ENCODE measurements around the gene HEMGN. TPM values are rescaled to one million over a fixed set of nuclear protein-coding genes. Genes with fewer than 3 reads are reported as not detected.

The HEMGN gene
- total RNA-seq, 4 donors from 2014 or later: 0.22 to 0.27 TPM; not detected in 2

DNA sequence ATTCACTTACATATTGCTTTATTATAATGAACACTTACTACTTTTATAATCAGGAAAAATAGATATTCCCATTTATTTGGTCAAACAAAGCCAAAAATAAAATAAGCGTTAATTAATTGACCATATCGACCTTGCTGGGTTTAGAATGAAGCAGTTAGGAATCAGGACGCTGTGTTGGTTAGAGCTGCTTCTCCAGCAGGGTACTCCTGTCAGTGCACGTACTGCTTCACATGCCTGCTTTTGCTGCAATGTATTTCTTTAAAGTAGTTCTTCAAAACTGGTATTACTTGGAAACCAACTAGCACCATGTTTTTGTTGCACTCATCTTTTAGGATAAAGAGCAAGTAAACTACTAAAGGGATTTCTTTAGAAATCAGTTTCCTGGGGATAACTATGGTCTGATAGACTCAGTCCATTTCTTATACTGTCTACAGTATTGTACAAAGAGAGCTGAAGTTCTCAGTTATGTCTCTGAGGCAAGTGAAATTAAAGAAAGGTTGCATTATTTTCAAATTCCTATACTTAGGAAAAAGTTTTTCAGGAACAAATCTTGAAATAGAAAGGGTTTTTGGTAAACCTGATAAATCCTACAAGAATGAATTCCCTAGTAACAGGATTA lies 8.9 kb downstream of the HEMGN start:
- intact Hi-C loops (cut with DNase I): loop anchor here (5.0 kb wide), 1 partner anchor 108 kb away; no protein-coding TSS in a partner anchor
- H3K9me3 ChIP-seq: no peaks in the 10 kb centered on the region
- no peaks in the 10 kb centered on the region for H3K27me3 ChIP-seq

GRCh38 chr9:97925497-97926334 lies 12.3 kb downstream of the HEMGN start:
- Histone ChIP-seq H3K27ac (no peak overlapping the region), H3K4me1 (peaks cover 12% of the 10 kb centered on the region in 2 donors), H3K27me3 (no peaks in the 10 kb centered on the region), H3K9me3 (no peaks in the 10 kb centered on the region), H3K4me3 (replicated peaks in 1 of 3) (no peak overlapping the region), H3K36me3 (no peaks in the 10 kb centered on the region)
- WGBS, 2 donors: 70 to 80% methylated on average over 5 of the region's 5 CpGs
- DNase-seq: no peak
- intact Hi-C loops (cut with DNase I): loop anchor here (5.0 kb wide), 1 partner anchor 112 kb away; no protein-coding TSS in a partner anchor
- TF ChIP-seq CTCF (IDR thresholded peaks at IDR 0.05): no peak
- no peak for TF ChIP-seq POLR2A (IDR thresholded peaks at IDR 0.05)

More for the DNA sequence above, 8.9 kb downstream of the HEMGN start:
- 76% methylated on average over 4 of the region's 4 CpGs for WGBS, 2 donors
- peaks cover 0 to 3% of the 10 kb centered on the region in 2 donors for H3K4me1 ChIP-seq
- no peak overlapping the region for H3K4me3 ChIP-seq (replicated peaks in 1 of 3)
- H3K27ac ChIP-seq: no peak overlapping the region
- DNase-seq: no peak
- no peaks in the 10 kb centered on the region for H3K36me3 ChIP-seq
- TF ChIP-seq POLR2A (IDR thresholded peaks at IDR 0.05) (no peak), CTCF (IDR thresholded peaks at IDR 0.05) (no peak)

DNA sequence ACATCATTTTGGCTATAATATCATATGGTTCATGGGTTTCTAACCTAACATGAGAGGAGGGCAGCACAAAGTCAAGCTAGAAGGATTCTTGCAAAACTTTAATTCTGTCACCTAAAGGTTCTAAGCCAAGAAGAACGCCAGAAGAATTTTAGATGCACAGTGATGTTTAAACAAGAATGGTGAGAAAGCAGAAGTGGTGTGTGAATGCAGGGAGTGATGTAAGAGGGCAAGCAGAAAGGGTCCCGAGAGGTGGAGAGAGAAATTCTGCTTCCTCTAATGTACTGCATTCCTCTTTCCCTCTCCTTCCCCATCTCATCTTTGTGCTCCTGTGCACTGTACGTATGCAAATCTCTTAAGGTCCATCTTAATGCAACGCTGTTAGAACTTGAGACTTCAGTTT lies 13.6 kb downstream of the HEMGN start:
- H3K4me3 ChIP-seq (replicated peaks in 1 of 3): no peak overlapping the region
- no peaks in the 10 kb centered on the region for H3K36me3 ChIP-seq
- no peak overlapping the region for H3K27ac ChIP-seq
- no peaks in the 10 kb centered on the region for H3K9me3 ChIP-seq
- 34 to 44% methylated on average over 4 of the region's 4 CpGs for WGBS, 2 donors
- H3K4me1 ChIP-seq: peaks cover 23% of the 10 kb centered on the region in 2 donors
- no peak for DNase-seq
- TF ChIP-seq POLR2A (IDR thresholded peaks at IDR 0.05) (no peak), CTCF (IDR thresholded peaks at IDR 0.05) (no peak)
- intact Hi-C loops (cut with DNase I): loop anchor here (5.0 kb wide), 1 partner anchor 58 kb away; the partner anchor contains the start of gene ANP32B
- H3K27me3 ChIP-seq: no peaks in the 10 kb centered on the region

DNA sequence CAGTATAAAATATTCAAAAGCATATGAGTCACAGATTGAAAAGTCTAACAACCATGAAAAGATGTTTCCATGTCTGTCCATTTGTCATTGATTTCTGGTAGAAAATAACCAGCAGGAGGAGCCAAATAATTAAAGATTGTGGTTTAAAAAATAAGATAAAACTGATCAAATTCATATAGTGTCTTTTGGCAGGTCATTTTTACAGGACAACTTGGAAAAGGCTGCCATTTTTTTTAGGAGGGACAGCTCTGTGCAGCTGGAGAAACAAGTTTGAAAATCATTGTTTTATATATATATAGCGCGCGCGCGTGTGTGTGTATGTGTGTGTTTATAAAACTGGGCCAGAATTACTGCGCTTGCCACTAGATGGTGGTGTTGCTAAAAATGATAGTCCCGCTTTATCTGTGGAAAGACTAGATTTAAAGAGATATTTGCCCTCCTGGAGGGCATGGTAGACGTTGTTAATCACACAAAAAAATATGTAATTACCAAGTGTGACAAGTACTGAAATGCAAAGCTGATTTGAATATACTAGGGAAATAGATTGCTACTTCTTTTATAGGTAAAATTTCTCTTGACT lies 14.4 kb downstream of the HEMGN start:
- H3K4me3 ChIP-seq (replicated peaks in 1 of 3): no peak overlapping the region
- H3K36me3 ChIP-seq: no peaks in the 10 kb centered on the region
- DNase-seq: peak; percentile 76 to 84
- 0% methylated on average over 8 of the region's 8 CpGs for WGBS, 2 donors
- no peaks in the 10 kb centered on the region for H3K27me3 ChIP-seq
- H3K27ac ChIP-seq: peak overlapping the region in 2 of 3 donors; percentile 96 to 100
- no peaks in the 10 kb centered on the region for H3K9me3 ChIP-seq
- H3K4me1 ChIP-seq: peaks cover 24 to 25% of the 10 kb centered on the region in 2 donors
- intact Hi-C loops (cut with DNase I): loop anchor here (5.0 kb wide), 1 partner anchor 59 kb away; the partner anchor contains the start of gene ANP32B
- no peak for TF ChIP-seq POLR2A (IDR thresholded peaks at IDR 0.05)
- peak; percentile 47 to 97 (median 72) for TF ChIP-seq CTCF (IDR thresholded peaks at IDR 0.05)
